GM12874 (cell line): ENCODE data around the gene PSME1.

Experiments used
- CTCF ChIP-seq: IDR thresholded peaks from 2 replicates; pipeline ENCODE4 v1.5.1; 2011; ENCODE audit warnings: low read depth, mild to moderate bottlenecking, control low read depth, low read length, moderate library complexity; ENCODE audit not compliant: insufficient read depth

PSME1 gene

GRCh38 chr14:24133735-24134134 is 2.3 kb upstream of the PSME1 start:
- TF ChIP-seq CTCF: no peak

GRCh38 chr14:24135584-24135833 is 485 bp upstream of the PSME1 start:
- TF ChIP-seq CTCF: no peak

- no peak for TF ChIP-seq CTCF
Observed at GRCh38 chr14:24136684-24137528, 912 bp downstream of the PSME1 start.

- TF ChIP-seq CTCF: no peak
Observed at GRCh38 chr14:24137529-24138395, 1.8 kb downstream of the PSME1 start.

GRCh38 chr14:24138396-24139271 is 2.6 kb downstream of the PSME1 start:
- no peak for TF ChIP-seq CTCF

GRCh38 chr14:24139272-24139934 is 3.4 kb downstream of the PSME1 start:
- no peak for TF ChIP-seq CTCF
